ENCODE data around the gene CYP2B6.

- TF ChIP-seq CTCF (IDR thresholded peaks at IDR 0.05): no peak
- no peak for TF ChIP-seq POLR2A (IDR thresholded peaks at IDR 0.05)
Measured at GRCh38 chr19:41039806-41040205, 48.7 kb downstream of the CYP2B6 start.
